Measurements from ENCODE around the gene NUP188.

The NUP188 gene

GRCh38 chr9:129008986-129009583 lies 61.6 kb downstream of the NUP188 start:
- no peak for DNase-seq

- DNase-seq: no peak
These were observed 62.2 kb downstream of the NUP188 start for GRCh38 chr9:129009584-129010141.

GRCh38 chr9:129010267-129010975 lies 62.9 kb downstream of the NUP188 start:
- DNase-seq: no peak

GRCh38 chr9:129011170-129011569 lies 63.7 kb downstream of the NUP188 start:
- no peak for DNase-seq

GRCh38 chr9:129011761-129012181 lies 64.3 kb downstream of the NUP188 start:
- DNase-seq: no peak

GRCh38 chr9:129012343-129012742 lies 64.8 kb downstream of the NUP188 start:
- DNase-seq: no peak

- no peak for DNase-seq
These were observed 65.5 kb downstream of the NUP188 start for GRCh38 chr9:129012893-129013448.

GRCh38 chr9:129013674-129014073 lies 66.2 kb downstream of the NUP188 start:
- DNase-seq: no peak

- DNase-seq: no peak
These were observed 66.6 kb downstream of the NUP188 start for GRCh38 chr9:129014124-129014523.

- DNase-seq: no peak
These were observed 67.1 kb downstream of the NUP188 start for GRCh38 chr9:129014608-129015007.

GRCh38 chr9:129021091-129021490 lies 73.6 kb downstream of the NUP188 start:
- DNase-seq: no peak

GRCh38 chr9:129022037-129022436 lies 74.5 kb downstream of the NUP188 start:
- no peak for DNase-seq

- DNase-seq: peak; percentile 11
These were observed 75.8 kb downstream of the NUP188 start for GRCh38 chr9:129023036-129023907.

- no peak for DNase-seq
These were observed 76.4 kb downstream of the NUP188 start for GRCh38 chr9:129023908-129024233.

- DNase-seq: no peak
These were observed 79.1 kb downstream of the NUP188 start for GRCh38 chr9:129026442-129027223.

- no peak for DNase-seq
These were observed 79.8 kb downstream of the NUP188 start for GRCh38 chr9:129027224-129027684.

GRCh38 chr9:129027685-129028191 lies 80.2 kb downstream of the NUP188 start:
- no peak for DNase-seq

GRCh38 chr9:129028192-129028966 lies 80.9 kb downstream of the NUP188 start, which contains the start of gene SH3GLB2:
Gene SH3GLB2, minus strand, starts transcription at chr9:129028331. Its CDS starts 177 bp downstream, at chr9:129028154.
- DNase-seq: peak; percentile 79

- no peak for DNase-seq
These were observed 82.7 kb downstream of the NUP188 start for GRCh38 chr9:129030191-129030590.

GRCh38 chr9:129031514-129031913 lies 84.0 kb downstream of the NUP188 start:
- DNase-seq: no peak

- DNase-seq: no peak
These were observed 85.2 kb downstream of the NUP188 start for GRCh38 chr9:129032541-129033159.

Measured in MV-4-11 (cell line).